HEK293 (cell line): ENCODE results near the gene LAMA4.

ENCODE experiments used
- CTCF ChIP-seq: fragments of 450-650 bp; formaldehyde crosslinking; IDR thresholded peaks from 2 replicates; pipeline ENCODE4 v1.5.1; 2016; ENCODE audit warnings: missing biosample characterization, missing genetic modification characterization
- RBAK ChIP-seq: fragments of 450-650 bp; formaldehyde crosslinking; IDR thresholded peaks from 2 replicates; pipeline ENCODE4 v1.5.1; 2016; ENCODE audit warnings: missing biosample characterization, missing genetic modification characterization
- SP2 ChIP-seq: fragments of 450-650 bp; formaldehyde crosslinking; IDR thresholded peaks from 2 replicates; pipeline ENCODE4 v1.5.1; 2016; ENCODE audit warnings: missing biosample characterization, missing genetic modification characterization
- ZNF423 ChIP-seq: fragments of 450-650 bp; formaldehyde crosslinking; IDR thresholded peaks from 2 replicates; pipeline ENCODE4 v1.5.1; 2016; ENCODE audit warnings: missing biosample characterization, missing genetic modification characterization
- ZNF585B ChIP-seq: fragments of 450-650 bp; formaldehyde crosslinking; IDR thresholded peaks from 2 replicates; pipeline ENCODE4 v1.5.1; 2016; ENCODE audit warnings: missing biosample characterization, missing genetic modification characterization

GRCh38 chr6:112123982-112124381 is 130.4 kb downstream of the LAMA4 start:
- TF ChIP-seq SP2 (tag by site-specific recombination) = no peak
- no peak for TF ChIP-seq ZNF423 (tag by site-specific recombination)
- no peak for TF ChIP-seq RBAK (tag by site-specific recombination)
- TF ChIP-seq ZNF585B (tag by site-specific recombination) = no peak
- no peak for TF ChIP-seq CTCF (tag by site-specific recombination)
